Gastroesophageal sphincter (tissue), 3 donors: Measurements from ENCODE around the gene ZNF792.

ENCODE experiments used
- EP300 ChIP-seq: sonication (generic); formaldehyde crosslinking; IDR thresholded peaks from one replicate; pipeline ENCODE4 v1.6.1; 2017; ENCODE audit warnings: antibody characterized with exemption, mild to moderate bottlenecking
- POLR2A ChIP-seq, 2 donors: fragments of 450-650 bp; IDR thresholded peaks; one replicate each; pipeline ENCODE4 v1.6.1; 2017; ENCODE audit warnings: antibody characterized with exemption in 2 of 2, mild to moderate bottlenecking in 2 of 2, moderate library complexity in 1 of 2
- POLR2AphosphoS5 ChIP-seq: sonication (generic); formaldehyde crosslinking; IDR thresholded peaks from one replicate; pipeline ENCODE4 v1.6.1; 2017; ENCODE audit warnings: antibody characterized with exemption
- TF ChIP-seq, protein P1 (sequence below), 4 experiments: fragments of 200-600 bp in 2 of 4; fragments of 450-650 bp in 2 of 4; sonication (generic) in 1 of 4; IDR thresholded peaks; one replicate each; pipeline ENCODE4 v1.5.1; 2017 to 2019; ENCODE audit warnings: antibody characterized with exemption in 4 of 4, mild to moderate bottlenecking in 2 of 4, moderate library complexity in 2 of 4

DNA sequence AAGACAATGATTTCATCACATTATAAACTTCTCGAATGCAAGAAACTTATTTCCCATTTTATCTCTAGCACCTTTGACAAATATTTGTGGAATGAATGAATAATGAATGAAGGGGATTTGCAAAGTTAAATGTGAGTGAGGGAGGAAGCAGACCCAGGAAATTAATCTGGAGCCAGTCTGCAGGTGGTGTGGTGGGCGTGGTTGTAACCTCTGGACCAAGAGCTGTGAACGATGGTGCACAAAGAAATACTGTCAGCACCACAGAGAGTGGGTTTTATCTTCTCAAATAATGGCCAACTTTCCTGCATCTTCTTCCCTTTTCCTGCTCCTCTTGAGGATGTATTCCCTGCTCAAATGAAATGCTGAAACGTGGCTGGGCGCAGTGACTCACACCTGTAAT lies 11.0 kb upstream of the ZNF792 start:
- TF ChIP-seq, protein P1, sequence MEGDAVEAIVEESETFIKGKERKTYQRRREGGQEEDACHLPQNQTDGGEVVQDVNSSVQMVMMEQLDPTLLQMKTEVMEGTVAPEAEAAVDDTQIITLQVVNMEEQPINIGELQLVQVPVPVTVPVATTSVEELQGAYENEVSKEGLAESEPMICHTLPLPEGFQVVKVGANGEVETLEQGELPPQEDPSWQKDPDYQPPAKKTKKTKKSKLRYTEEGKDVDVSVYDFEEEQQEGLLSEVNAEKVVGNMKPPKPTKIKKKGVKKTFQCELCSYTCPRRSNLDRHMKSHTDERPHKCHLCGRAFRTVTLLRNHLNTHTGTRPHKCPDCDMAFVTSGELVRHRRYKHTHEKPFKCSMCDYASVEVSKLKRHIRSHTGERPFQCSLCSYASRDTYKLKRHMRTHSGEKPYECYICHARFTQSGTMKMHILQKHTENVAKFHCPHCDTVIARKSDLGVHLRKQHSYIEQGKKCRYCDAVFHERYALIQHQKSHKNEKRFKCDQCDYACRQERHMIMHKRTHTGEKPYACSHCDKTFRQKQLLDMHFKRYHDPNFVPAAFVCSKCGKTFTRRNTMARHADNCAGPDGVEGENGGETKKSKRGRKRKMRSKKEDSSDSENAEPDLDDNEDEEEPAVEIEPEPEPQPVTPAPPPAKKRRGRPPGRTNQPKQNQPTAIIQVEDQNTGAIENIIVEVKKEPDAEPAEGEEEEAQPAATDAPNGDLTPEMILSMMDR (IDR thresholded peaks at IDR 0.05) = no peak
- TF ChIP-seq POLR2A (IDR thresholded peaks at IDR 0.05) = no peak
- no peak for TF ChIP-seq POLR2AphosphoS5
- no peak for TF ChIP-seq EP300
